SKM-1 (cell line): Measurements from ENCODE around the gene GSAP.
A peak's percentile ranks its signal among the peaks of the same experiment; 100 is the strongest.
"Not testable (repeated sequence)": the region's sequence is repeated elsewhere in the genome, so short reads cannot be mapped to it uniquely, and the experiment has no call there.

Experiments used
- DNase-seq: peaks from one replicate; lab custom pipeline; 2025; ENCODE audit not compliant: unreplicated experiment; lab: John Stamatoyannopoulos, UW

GSAP gene

DNA sequence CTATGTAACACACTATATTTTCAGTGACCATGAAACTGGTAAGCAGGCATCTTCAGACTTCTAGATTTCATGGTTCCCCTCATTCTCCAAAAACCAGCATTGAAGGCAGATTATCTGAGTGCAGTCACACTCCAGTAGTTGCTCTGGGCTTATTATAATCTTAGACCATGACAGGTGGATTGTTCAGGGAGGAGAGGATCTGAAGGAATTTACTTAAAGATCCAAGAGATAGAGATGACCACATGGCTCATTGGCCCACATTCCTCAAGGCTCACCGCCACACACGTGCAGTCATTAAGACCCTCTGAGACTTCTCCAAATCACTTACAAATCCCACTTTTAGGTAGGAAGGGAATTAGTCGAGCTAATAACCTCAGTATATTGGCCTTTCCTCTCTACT lies 55.2 kb downstream of the GSAP start:
- DNase-seq = no peak

DNA sequence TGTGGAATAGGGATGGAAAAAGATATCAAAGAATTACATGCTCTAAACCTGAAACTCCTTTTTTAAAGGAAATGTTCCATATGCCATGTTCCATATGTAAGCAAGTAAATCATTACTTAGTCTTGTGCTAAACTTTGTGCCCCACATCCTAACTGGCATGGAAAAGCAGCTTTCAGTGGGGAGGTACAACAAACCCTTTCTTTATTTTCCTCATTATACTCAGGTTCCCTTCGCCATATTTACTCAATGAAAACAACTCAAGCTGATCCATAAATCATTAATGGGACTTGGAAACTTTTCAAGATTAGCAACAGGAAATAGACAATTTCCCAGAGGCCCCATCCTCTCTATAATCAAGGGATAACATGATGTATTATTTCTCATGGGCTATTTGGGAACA lies 56.0 kb downstream of the GSAP start:
- DNase-seq = no peak

DNA sequence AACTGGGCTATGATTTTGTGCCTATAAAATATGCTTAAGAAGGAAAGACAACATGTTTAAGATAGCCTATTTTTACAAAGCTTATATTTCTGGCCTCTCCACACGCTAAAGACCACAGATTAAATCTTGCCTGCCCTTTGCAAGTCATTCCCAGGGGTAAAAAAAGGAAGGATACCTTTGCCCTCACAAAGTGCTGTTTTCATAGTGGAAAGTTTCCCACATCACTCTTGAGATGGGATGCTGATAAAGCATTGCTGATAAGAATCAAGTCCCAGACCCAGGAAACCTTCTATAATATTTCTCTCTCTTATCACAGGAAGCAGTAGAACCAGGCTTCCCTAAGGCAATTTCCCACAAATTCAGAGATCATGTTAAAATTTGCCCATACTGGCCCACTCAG lies 56.5 kb downstream of the GSAP start:
- no peak for DNase-seq

DNA sequence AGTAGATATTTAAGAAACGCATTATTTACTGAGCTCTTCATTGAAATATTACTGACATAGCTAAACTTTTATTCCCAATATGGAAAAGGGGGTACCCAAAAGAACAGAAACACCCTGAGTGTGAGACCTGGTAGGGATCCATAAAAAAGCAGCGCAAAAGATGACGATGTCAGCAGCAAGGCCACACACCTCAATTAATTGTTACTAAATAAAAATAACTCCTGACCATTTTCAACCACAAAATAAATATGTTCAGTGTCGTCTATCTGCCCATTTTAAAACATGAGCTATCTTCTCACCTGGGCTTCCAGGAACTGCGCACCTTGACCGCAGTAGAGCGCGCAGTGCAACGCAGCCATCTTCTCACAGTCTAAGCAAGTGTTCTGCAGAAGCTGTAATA lies 61.2 kb downstream of the GSAP start:
- no peak for DNase-seq

GRCh38 chr7:77354484-77354883 lies 61.7 kb downstream of the GSAP start:
- no peak for DNase-seq

- no peak for DNase-seq
These were observed 62.2 kb downstream of the GSAP start for GRCh38 chr7:77353911-77354310.

DNA sequence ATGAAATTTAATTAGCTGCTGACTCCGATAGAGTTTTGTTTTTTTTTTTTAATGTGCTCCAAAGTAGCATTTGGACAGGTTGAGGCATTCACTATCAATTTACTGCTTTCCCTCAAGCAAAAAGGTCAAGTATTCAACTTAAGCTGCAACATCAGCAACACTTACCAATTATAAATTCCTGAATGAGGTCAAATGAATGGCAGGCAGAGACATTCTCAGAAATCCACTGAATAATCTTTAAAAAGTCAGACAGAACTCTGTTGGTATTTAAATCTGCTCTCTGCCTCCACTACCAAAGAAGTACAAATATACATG lies 62.8 kb downstream of the GSAP start:
- no peak for DNase-seq

- DNase-seq = no peak
These were observed 63.3 kb downstream of the GSAP start for GRCh38 chr7:77352665-77353406.

- DNase-seq = peak; percentile 77
These were observed 64.6 kb downstream of the GSAP start for GRCh38 chr7:77351539-77352004.

DNA sequence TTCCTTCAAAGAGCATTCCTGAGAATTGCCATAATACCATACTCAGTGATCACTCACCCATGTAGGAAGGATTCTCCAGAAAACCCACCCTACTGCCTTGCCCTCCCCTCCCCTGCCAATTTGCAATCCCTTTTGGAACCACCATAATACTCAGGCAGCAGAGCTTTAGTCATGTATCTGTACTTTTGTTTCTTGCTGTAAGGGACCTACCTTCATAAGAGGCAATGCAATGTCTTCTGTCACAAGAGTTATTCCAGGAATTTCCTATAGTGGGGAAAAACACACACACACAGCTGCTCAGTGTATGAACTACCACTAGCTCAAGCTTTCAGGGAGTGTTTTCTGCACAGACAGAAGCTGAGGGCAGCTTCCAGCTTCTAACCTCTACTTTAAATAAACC lies 67.0 kb downstream of the GSAP start:
- DNase-seq = no peak

GRCh38 chr7:77348371-77348813 lies 67.8 kb downstream of the GSAP start:
- no peak for DNase-seq

GRCh38 chr7:77346441-77346840 lies 69.7 kb downstream of the GSAP start:
- DNase-seq = no peak

DNA sequence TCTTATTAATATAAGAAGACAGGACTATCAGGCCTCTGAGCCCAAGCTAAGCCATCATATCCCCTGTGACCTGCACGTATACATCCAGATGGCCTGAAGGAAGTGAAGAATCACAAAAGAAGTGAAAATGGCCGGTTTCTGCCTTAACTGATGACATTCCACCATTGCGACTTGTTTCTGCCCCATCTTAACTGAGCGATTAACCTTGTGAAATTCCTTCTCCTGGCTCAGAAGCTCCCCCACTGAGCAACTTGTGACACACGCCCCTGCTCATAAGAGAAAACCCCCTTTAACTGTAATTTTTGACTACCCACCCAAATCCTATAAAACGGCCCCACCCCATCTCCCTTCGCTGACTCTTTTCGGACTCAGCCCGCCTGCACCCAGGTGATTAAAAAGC lies 70.7 kb downstream of the GSAP start:
- DNase-seq = not testable (repeated sequence)

DNA sequence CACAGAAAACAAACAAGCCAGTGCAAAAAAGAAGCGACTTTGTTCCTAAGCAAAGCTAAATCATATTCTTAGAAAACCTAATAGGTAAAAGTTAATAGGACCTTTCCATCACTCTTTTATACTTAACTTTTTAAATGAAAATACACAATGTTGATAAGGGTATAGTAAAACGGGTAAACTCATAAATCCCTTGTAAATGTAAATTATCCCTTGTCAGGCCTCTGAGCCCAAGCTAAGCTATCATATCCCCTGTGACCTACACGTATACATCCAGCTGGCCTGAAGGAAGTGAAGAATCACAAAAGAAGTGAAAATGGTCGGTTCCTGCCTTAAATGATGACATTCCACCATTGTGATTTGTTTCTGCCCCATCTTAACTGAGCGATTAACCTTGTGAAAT lies 76.4 kb downstream of the GSAP start:
- no peak for DNase-seq

DNA sequence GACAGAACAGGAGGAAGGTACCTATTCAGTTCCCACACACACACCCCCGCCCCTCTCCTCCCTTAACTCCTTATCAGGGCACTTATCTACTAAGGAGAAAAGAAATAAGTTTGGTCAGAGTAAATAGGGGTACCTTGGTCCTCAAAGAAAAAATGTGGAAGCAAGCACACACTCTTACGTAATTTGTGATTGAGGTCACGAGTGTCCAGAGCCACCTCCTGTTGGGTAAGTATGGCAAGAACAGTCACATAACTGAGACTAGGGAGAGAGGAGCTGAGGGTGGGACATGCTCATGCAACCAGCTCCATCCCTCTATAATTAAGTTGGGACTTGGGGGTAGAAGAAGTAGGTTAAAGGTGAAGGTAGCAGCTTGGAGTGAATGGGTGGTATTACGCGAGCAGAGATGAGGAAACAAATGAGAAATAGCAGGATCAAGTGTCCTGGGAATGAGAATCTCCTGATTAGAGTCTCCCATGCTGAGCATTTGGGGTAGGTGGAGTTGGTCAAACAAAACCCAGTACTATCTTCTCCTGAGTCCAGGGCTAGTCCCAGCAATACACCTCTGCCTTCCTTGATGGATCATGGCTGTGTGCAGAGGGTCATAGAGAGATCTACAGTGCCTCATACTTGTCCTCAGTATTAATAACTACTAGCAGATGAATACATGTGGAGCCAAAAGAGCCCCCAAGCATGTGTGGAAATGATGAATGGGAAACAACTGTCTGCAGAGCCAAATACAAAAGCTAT lies 77.1 kb downstream of the GSAP start:
- peak; percentile 21 for DNase-seq

DNA sequence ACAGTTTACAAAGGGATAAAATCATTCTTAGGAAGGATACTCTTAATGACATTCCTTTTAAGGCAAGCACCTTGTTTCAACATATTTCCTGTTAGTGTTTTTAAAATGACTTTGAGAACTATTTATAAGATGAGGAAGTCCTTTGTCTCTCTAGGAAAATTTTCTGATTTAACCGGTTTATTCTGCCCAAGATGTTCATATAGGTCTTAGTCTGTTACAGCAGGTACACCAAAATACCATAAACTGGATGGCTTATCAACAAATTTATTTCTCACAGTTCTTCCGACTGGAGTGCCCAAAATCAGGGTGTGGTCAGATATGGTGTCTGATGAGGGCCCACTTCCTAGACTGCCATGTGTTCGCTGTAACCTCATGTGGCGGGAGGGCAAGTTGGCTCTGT lies 77.9 kb downstream of the GSAP start:
- DNase-seq = peak; percentile 15

- DNase-seq = no peak
These were observed 78.6 kb downstream of the GSAP start for GRCh38 chr7:77337456-77337990.

DNA sequence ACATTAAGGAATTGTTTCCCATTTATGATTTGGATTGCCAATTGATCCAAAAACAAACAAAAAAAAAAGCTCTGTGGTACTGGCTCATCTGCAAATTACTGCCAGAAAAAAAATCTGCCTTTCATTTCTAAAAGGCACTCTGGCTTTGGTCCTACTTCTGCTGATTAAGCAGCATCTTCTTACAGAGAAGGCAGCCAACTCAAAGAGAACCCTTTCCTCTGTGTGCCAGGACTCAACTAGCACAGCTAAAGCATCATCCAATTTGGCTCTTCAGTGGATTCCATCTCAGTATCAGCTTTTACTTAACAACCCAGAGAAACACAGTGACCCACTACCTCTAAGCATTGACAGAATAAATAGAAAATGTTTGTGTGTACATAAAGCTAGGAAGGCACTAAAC lies 80.6 kb downstream of the GSAP start:
- no peak for DNase-seq

GRCh38 chr7:77334039-77334438 lies 82.1 kb downstream of the GSAP start:
- DNase-seq = not testable (repeated sequence)

DNA sequence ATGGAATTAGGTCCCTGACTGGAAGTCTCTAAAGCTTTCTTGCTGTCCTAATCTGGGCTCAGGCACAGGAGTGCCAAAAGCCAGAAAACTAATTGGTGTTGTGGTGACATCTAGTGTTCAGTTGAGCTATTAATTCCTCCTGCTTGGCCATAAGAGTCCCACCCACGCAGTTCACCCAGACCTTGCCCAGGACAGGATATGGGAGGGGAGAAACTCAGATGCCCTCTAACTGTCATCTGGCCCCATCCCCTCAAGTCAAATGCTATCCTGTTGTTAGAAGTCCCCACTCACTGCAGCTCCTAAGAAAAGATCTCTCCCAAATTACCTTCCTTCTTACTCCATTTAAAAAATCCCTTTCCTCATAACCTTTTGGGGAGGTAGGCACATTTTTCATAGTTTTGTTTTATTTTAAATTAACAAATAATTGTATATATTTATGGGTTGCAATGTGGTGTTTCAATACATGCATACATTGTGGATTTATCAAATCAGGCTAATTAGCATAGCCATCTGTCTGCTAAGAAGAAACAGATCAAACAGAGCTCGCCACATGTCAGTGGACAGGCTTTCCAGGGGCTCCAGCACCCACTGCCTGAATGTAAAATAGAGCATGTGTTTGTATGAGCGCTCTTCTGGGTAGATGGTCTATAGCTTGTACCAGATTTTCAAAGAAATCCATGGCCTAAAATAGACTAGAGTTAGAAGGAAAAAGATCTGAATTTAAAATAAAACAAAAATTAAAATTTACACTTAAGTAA lies 84.0 kb downstream of the GSAP start:
- peak; percentile 73 for DNase-seq

DNA sequence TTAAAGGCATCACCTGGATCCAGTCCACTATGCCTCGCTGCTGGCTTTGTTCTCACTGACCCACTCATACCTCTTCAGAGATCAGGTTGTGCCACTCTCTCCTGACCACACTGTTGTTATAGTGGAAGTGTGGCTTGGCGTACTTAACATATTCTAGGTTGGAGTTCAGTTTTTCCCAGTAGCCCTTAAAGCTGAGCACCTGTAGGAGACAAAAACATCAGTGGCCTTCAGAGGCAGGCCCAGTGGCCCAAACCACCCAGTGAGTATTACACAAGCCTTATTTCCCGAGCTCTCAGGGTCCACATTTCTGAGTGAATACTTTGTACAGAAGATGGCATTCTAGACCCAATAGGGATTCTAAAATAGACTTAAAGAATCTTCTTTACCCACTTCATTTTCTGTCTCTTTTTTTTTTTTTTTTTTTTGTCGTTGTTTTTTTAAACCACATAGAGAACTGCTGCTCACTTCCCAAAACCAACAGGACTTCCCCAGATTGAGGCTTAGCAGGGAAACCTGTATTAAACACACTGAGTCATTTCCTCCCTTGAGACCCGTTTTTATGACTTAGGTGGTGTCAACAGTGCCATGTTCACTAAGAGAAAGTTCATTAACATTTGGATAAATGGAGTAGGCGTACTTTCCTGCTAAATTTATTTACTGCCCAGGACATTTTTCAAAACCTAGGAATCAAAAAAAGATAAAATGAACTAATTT lies 85.8 kb downstream of the GSAP start:
- peak; percentile 84 for DNase-seq
